Karpas-422 (cell line): ENCODE data around the gene BNIPL. TPM values are rescaled to one million over a fixed set of nuclear protein-coding genes. Genes with fewer than 3 reads are reported as not detected.

ENCODE experiments used
- DNase-seq: peaks from one replicate; pipeline ENCODE4 v3.0.0-alpha.2; 2015
- H2AFZ ChIP-seq: fragments of 200-600 bp; sonication (generic); 2 replicates; pipeline ENCODE4 v1.6.1; 2014; ENCODE audit warnings: antibody characterized with exemption, low read length, mixed read lengths
- H3K27ac ChIP-seq: fragments of 200-600 bp; sonication (generic); 2 replicates; pipeline ENCODE4 v1.5.1; 2014; ENCODE audit warnings: mild to moderate bottlenecking, low read length, moderate library complexity
- H3K27me3 ChIP-seq: fragments of 200-600 bp; sonication (generic); 2 replicates; pipeline ENCODE4 v1.6.1; 2014; ENCODE audit warnings: low read length, mixed read lengths
- H3K36me3 ChIP-seq: fragments of 200-600 bp; sonication (generic); 2 replicates; pipeline ENCODE4 v1.6.1; 2014; ENCODE audit warnings: low read length, mixed read lengths; ENCODE audit not compliant: insufficient read depth
- H3K4me1 ChIP-seq: fragments of 200-600 bp; sonication (generic); 2 replicates; pipeline ENCODE4 v1.6.1; 2014; ENCODE audit warnings: mild to moderate bottlenecking, low read length, mixed read lengths
- H3K4me2 ChIP-seq: fragments of 200-600 bp; sonication (generic); 2 replicates; pipeline ENCODE4 v1.6.1; 2014; ENCODE audit warnings: low read length, low read depth, mild to moderate bottlenecking; ENCODE audit not compliant: poor library complexity, severe bottlenecking
- H3K4me3 ChIP-seq: fragments of 200-600 bp; sonication (generic); 2 replicates; pipeline ENCODE4 v1.5.1; 2014; ENCODE audit warnings: mild to moderate bottlenecking, antibody characterized with exemption, low read length, mixed read lengths
- H3K79me2 ChIP-seq: fragments of 200-600 bp; sonication (generic); 2 replicates; pipeline ENCODE4 v1.6.1; 2014; ENCODE audit warnings: mild to moderate bottlenecking, low read length, mixed read lengths
- H3K9ac ChIP-seq: fragments of 200-600 bp; sonication (generic); 2 replicates; pipeline ENCODE4 v1.6.0; 2014; ENCODE audit warnings: low read length
- H3K9me2 ChIP-seq: fragments of 200-600 bp; sonication (generic), shearing (Covaris generic); replicated peaks from 2 replicates; pipeline ENCODE4 v1.6.0; 2014; ENCODE audit warnings: mild to moderate bottlenecking, low read length, moderate library complexity; ENCODE audit not compliant: insufficient read depth
- H3K9me3 ChIP-seq: fragments of 300-700, 200-600 bp; sonication (generic); 2 replicates; pipeline ENCODE4 v1.6.1; 2014; ENCODE audit warnings: low read length, mixed read lengths
- H4K20me1 ChIP-seq: fragments of 200-600 bp; sonication (generic); 2 replicates; pipeline ENCODE4 v1.6.1; 2014; ENCODE audit warnings: mild to moderate bottlenecking, antibody characterized with exemption, low read length, low read depth; ENCODE audit not compliant: insufficient read depth
- total RNA-seq: library from RNA; depleted of rRNA; stranded (reverse); fragments of >200 nt; shearing (Covaris generic); gene quantifications from 2 replicates; pipeline ENCODE4 v1.2.3, GENCODE V29; 2014; ENCODE audit warnings: low replicate concordance

The BNIPL gene
- total RNA-seq, 1 experiment from 2014 or later, result 0.63 TPM

DNA sequence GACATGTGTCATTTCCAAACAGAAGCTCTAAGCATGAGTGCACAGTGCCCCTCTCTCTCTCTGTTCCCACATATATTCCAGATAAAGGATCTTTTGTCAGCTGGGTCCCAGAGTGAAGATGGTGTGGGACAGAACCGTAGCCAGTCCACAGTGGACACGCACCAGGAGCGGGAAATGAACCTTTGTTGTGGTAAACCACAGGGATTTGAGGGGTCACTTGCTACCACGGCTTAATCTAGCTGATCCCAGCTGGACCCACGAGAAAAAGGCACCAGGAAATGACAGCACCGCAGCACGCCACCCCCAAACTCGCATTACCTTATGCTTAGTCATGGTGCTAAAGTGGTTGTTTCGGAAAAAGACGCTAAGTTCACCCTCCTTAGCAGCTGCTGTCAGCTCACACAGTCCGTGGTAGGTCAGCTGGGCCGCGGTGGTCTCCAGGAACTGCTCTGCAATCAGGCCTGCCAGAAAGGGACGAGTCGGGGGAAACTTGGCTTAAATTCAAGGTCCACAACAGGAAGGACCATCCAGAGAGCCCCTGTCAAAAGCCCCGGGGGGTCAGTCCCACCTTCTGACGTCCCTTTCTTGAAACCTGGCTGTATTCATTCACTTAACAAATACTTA is 37.2 kb upstream of the BNIPL start:
- Histone ChIP-seq H3K9me2 (no peaks in the 10 kb centered on the region), H3K27ac (no peak overlapping the region), H3K4me2 (no peak overlapping the region), H2AFZ (no peak overlapping the region), H3K9ac (no peak overlapping the region), H4K20me1 (no peaks in the 10 kb centered on the region), H3K79me2 (0 out of 2 replicates have a peak, but pooled peaks cover 1% of the 10 kb centered on the region), H3K4me3 (no peak overlapping the region), H3K36me3 (no peaks in the 10 kb centered on the region), H3K9me3 (no peaks in the 10 kb centered on the region), H3K27me3 (no peaks in the 10 kb centered on the region), H3K4me1 (peaks cover 13% of the 10 kb centered on the region)
- no peak for DNase-seq

- H3K27ac ChIP-seq, result no peak overlapping the region
- 0 out of 2 replicates have a peak, but pooled peaks cover 4% of the 10 kb centered on the region for H3K79me2 ChIP-seq
- no peaks in the 10 kb centered on the region for H3K27me3 ChIP-seq
- H3K4me3 ChIP-seq, result no peak overlapping the region
- H3K36me3 ChIP-seq, result no peaks in the 10 kb centered on the region
- no peak overlapping the region for H3K4me2 ChIP-seq
- H3K9ac ChIP-seq, result no peak overlapping the region
- peaks cover 18% of the 10 kb centered on the region for H3K4me1 ChIP-seq
- H3K9me2 ChIP-seq, result no peaks in the 10 kb centered on the region
- H3K9me3 ChIP-seq, result no peaks in the 10 kb centered on the region
- DNase-seq, result no peak
- no peaks in the 10 kb centered on the region for H4K20me1 ChIP-seq
- H2AFZ ChIP-seq, result no peak overlapping the region
Measured at GRCh38 chr1:150999926-151000325, 36.5 kb upstream of the BNIPL start.

- Histone ChIP-seq H2AFZ (no peak overlapping the region), H3K36me3 (no peaks in the 10 kb centered on the region), H3K4me1 (peaks cover 22% of the 10 kb centered on the region), H3K9me2 (no peaks in the 10 kb centered on the region), H3K27ac (no peak overlapping the region), H3K9ac (no peak overlapping the region), H3K4me3 (no peak overlapping the region), H3K4me2 (no peak overlapping the region), H3K27me3 (no peaks in the 10 kb centered on the region), H4K20me1 (no peaks in the 10 kb centered on the region), H3K79me2 (peaks cover 6% of the 10 kb centered on the region), H3K9me3 (no peaks in the 10 kb centered on the region)
- no peak for DNase-seq
Measured at GRCh38 chr1:151000408-151000807, 36.0 kb upstream of the BNIPL start.

DNA sequence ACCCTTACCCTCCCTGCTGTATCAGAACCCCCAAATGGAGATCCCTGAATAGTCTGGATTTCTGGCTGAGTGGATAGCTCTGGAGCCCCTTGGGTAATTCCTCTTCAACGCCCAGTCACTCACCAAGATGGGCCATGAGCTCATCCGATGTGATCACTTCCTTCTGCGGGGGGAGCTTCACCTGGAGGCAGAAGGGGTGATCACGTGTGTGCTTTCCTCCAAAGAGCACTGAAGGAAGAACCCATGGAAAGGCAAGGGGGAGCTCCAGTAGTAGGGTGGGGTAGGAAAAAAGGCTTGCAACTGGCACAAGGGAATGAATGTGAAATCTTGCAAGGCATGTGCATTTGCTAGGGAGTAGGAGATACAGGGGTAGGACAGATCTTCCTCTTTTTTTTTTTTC is 34.8 kb upstream of the BNIPL start:
- DNase-seq, result no peak
- Histone ChIP-seq H3K27me3 (no peaks in the 10 kb centered on the region), H3K9ac (no peak overlapping the region), H3K4me2 (no peak overlapping the region), H3K4me1 (peaks cover 32% of the 10 kb centered on the region), H3K9me3 (no peaks in the 10 kb centered on the region), H3K79me2 (peaks cover 9% of the 10 kb centered on the region), H2AFZ (no peak overlapping the region), H3K9me2 (no peaks in the 10 kb centered on the region), H4K20me1 (no peaks in the 10 kb centered on the region), H3K36me3 (no peaks in the 10 kb centered on the region), H3K4me3 (no peak overlapping the region), H3K27ac (no peak overlapping the region)

GRCh38 chr1:151002051-151002450 is 34.3 kb upstream of the BNIPL start:
- Histone ChIP-seq H4K20me1 (no peaks in the 10 kb centered on the region), H3K27ac (no peak overlapping the region), H2AFZ (no peak overlapping the region), H3K4me2 (no peak overlapping the region), H3K36me3 (no peaks in the 10 kb centered on the region), H3K4me3 (no peak overlapping the region), H3K27me3 (no peaks in the 10 kb centered on the region), H3K9me3 (no peaks in the 10 kb centered on the region), H3K4me1 (peaks cover 36% of the 10 kb centered on the region), H3K79me2 (peaks cover 9% of the 10 kb centered on the region), H3K9ac (no peak overlapping the region), H3K9me2 (no peaks in the 10 kb centered on the region)
- no peak for DNase-seq

DNA sequence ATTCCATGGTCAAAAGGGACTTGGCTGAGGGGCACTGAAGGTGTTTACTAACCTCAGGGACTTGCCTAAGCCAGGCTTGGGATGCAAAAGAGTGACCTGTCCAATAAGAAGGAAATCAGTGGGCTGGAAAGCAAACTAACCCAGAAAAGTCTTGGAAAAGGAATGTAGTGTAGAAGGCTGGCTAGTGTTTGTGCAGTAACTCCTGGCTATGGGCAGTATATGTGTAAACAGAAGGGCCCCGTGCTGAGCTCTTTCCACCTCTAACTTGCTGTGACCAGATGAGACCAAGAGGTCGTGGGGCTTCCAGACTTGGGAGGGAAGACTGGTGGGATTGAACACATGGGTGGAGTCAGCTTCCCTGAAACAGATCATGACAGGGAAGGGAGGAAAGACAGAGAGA is 33.8 kb upstream of the BNIPL start:
- Histone ChIP-seq H3K4me2 (no peak overlapping the region), H3K4me3 (no peak overlapping the region), H3K9ac (no peak overlapping the region), H3K4me1 (peaks cover 39% of the 10 kb centered on the region), H4K20me1 (no peaks in the 10 kb centered on the region), H3K9me3 (no peaks in the 10 kb centered on the region), H3K36me3 (no peaks in the 10 kb centered on the region), H2AFZ (no peak overlapping the region), H3K9me2 (no peaks in the 10 kb centered on the region), H3K79me2 (peaks cover 9% of the 10 kb centered on the region), H3K27me3 (no peaks in the 10 kb centered on the region), H3K27ac (no peak overlapping the region)
- DNase-seq, result no peak

DNA sequence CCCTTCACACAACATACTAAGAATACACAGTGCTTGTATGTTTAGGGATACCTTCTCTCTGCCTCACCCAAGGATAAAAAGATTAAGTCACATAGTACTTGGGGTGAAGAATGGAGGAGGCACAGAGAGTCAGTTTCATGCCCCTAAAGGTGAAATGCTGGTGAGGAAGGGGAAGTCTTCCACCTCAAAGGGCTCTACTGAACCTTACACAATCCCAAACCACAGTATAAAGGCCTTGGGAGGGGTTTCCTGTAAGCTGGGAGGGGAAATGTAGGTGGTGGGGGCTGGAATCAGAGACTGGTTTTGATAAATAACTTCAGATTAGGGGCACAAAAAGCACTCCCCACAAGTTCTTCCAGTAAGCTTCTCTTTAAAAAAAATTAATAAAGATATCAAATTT is 33.2 kb upstream of the BNIPL start:
- Histone ChIP-seq H3K27ac (no peak overlapping the region), H3K9ac (peak overlapping the region; percentile 3; the same call in 1 of the 2 replicates), H3K9me3 (no peaks in the 10 kb centered on the region), H3K9me2 (no peaks in the 10 kb centered on the region), H3K4me2 (peak overlapping the region; percentile 46), H3K4me3 (no peak overlapping the region), H3K27me3 (no peaks in the 10 kb centered on the region), H3K79me2 (peaks cover 9% of the 10 kb centered on the region), H3K36me3 (no peaks in the 10 kb centered on the region), H2AFZ (no peak overlapping the region), H3K4me1 (peaks cover 44% of the 10 kb centered on the region), H4K20me1 (no peaks in the 10 kb centered on the region)
- DNase-seq, result no peak

GRCh38 chr1:151005729-151006319 is 30.6 kb upstream of the BNIPL start:
- peak overlapping the region; percentile 86 for H2AFZ ChIP-seq
- no peaks in the 10 kb centered on the region for H3K9me3 ChIP-seq
- DNase-seq, result no peak
- H3K27ac ChIP-seq, result peak overlapping the region; percentile 60
- peak overlapping the region; percentile 75 for H3K9ac ChIP-seq
- H3K36me3 ChIP-seq, result no peaks in the 10 kb centered on the region
- H3K79me2 ChIP-seq, result peaks cover 33% of the 10 kb centered on the region
- peak overlapping the region; percentile 92 for H3K4me2 ChIP-seq
- H3K4me3 ChIP-seq, result peak overlapping the region; percentile 73
- peaks cover 61% of the 10 kb centered on the region for H3K4me1 ChIP-seq
- no peaks in the 10 kb centered on the region for H3K9me2 ChIP-seq
- no peaks in the 10 kb centered on the region for H4K20me1 ChIP-seq
- no peaks in the 10 kb centered on the region for H3K27me3 ChIP-seq
